Measurements from ENCODE around the gene STON2. TPM values are rescaled to one million over a fixed set of nuclear protein-coding genes. Genes with fewer than 3 reads are reported as not detected.

Gene STON2
- total RNA-seq, 1 donor from 2014 or later = 12.0 TPM

- no peak for ATAC-seq (ENCODE audit: poor library complexity)
- no peak for DNase-seq
- intact Hi-C loops (cut with DNase I) = no loop called here
Observed at GRCh38 chr14:81345781-81346180, 54.3 kb downstream of the STON2 start.

- no peak for ATAC-seq (ENCODE audit: poor library complexity)
- intact Hi-C loops (cut with DNase I) = no loop called here
Observed at GRCh38 chr14:81344481-81345160, 55.5 kb downstream of the STON2 start.

GRCh38 chr14:81343701-81344100, 56.4 kb downstream of the STON2 start:
- ATAC-seq (ENCODE audit: poor library complexity) = no peak
- DNase-seq = no peak
- intact Hi-C loops (cut with DNase I) = no loop called here

More at GRCh38 chr14:81344481-81345160, 55.5 kb downstream of the STON2 start:
- no peak for DNase-seq

GRCh38 chr14:81342850-81343580, 57.1 kb downstream of the STON2 start:
- intact Hi-C loops (cut with DNase I) = no loop called here
- no peak for DNase-seq

GRCh38 chr14:81341781-81342180, 58.3 kb downstream of the STON2 start:
- ATAC-seq (ENCODE audit: poor library complexity) (no peak), DNase-seq (no peak)
- intact Hi-C loops (cut with DNase I) = no loop called here

More at GRCh38 chr14:81342850-81343580, 57.1 kb downstream of the STON2 start:
- no peak for ATAC-seq (ENCODE audit: poor library complexity)

- ATAC-seq (ENCODE audit: poor library complexity) (peak; percentile 25), DNase-seq (no peak)
- intact Hi-C loops (cut with DNase I) = no loop called here
Observed at GRCh38 chr14:81341370-81341769, 58.8 kb downstream of the STON2 start.

- no peak for DNase-seq
Observed at GRCh38 chr14:81340201-81340600, 59.9 kb downstream of the STON2 start.

GRCh38 chr14:81337073-81337472, 63.1 kb downstream of the STON2 start:
- intact Hi-C loops (cut with DNase I) = no loop called here
- DNase-seq = no peak
- ATAC-seq (ENCODE audit: poor library complexity) = no peak

More at GRCh38 chr14:81340201-81340600, 59.9 kb downstream of the STON2 start:
- intact Hi-C loops (cut with DNase I) = no loop called here
- ATAC-seq (ENCODE audit: poor library complexity) = no peak

- no peak for DNase-seq
- intact Hi-C loops (cut with DNase I) = no loop called here
- ATAC-seq (ENCODE audit: poor library complexity) = no peak
Observed at GRCh38 chr14:81336009-81336408, 64.1 kb downstream of the STON2 start.

GRCh38 chr14:81332725-81333124, 67.4 kb downstream of the STON2 start:
- intact Hi-C loops (cut with DNase I) = no loop called here
- DNase-seq (no peak), ATAC-seq (ENCODE audit: poor library complexity) (no peak)

GRCh38 chr14:81331229-81332021, 68.7 kb downstream of the STON2 start:
- intact Hi-C loops (cut with DNase I) = no loop called here
- ATAC-seq (ENCODE audit: poor library complexity) (no peak), DNase-seq (no peak)

GRCh38 chr14:81330619-81331122, 69.5 kb downstream of the STON2 start:
- intact Hi-C loops (cut with DNase I) = no loop called here
- no peak for DNase-seq
- ATAC-seq (ENCODE audit: poor library complexity) = no peak

GRCh38 chr14:81329640-81330381, 70.3 kb downstream of the STON2 start:
- ATAC-seq (ENCODE audit: poor library complexity) (no peak), DNase-seq (no peak)
- intact Hi-C loops (cut with DNase I) = no loop called here

- ATAC-seq (ENCODE audit: poor library complexity) (no peak), DNase-seq (no peak)
- intact Hi-C loops (cut with DNase I) = no loop called here
Observed at GRCh38 chr14:81326451-81326850, 73.7 kb downstream of the STON2 start.

GRCh38 chr14:81324011-81324410, 76.1 kb downstream of the STON2 start:
- no peak for ATAC-seq (ENCODE audit: poor library complexity)

GRCh38 chr14:81323093-81323492, 77.0 kb downstream of the STON2 start:
- ATAC-seq (ENCODE audit: poor library complexity) (no peak), DNase-seq (no peak)
- intact Hi-C loops (cut with DNase I) = no loop called here

More at GRCh38 chr14:81324011-81324410, 76.1 kb downstream of the STON2 start:
- DNase-seq = no peak
- intact Hi-C loops (cut with DNase I) = no loop called here

- DNase-seq (no peak), ATAC-seq (ENCODE audit: poor library complexity) (no peak)
- intact Hi-C loops (cut with DNase I) = no loop called here
Observed at GRCh38 chr14:81319946-81320345, 80.2 kb downstream of the STON2 start.

GRCh38 chr14:81319314-81319713, 80.8 kb downstream of the STON2 start:
- DNase-seq = no peak
- ATAC-seq (ENCODE audit: poor library complexity) = no peak
- intact Hi-C loops (cut with DNase I) = no loop called here

GRCh38 chr14:81315341-81315740, 84.8 kb downstream of the STON2 start:
- intact Hi-C loops (cut with DNase I) = no loop called here
- DNase-seq (no peak), ATAC-seq (ENCODE audit: poor library complexity) (no peak)
